Measurements from ENCODE around the gene SLC9A9.
"Not testable (repeated sequence)": the region's sequence is repeated elsewhere in the genome, so short reads cannot be mapped to it uniquely, and the experiment has no call there.

Gene SLC9A9

GRCh38 chr3:143699424-143699823 is 148.8 kb downstream of the SLC9A9 start:
- DNase-seq (ENCODE audit: insufficient read length, low spot score) (no peak), FAIRE-seq (no peak)

- no peak for DNase-seq (ENCODE audit: insufficient read length, low spot score)
- no peak for FAIRE-seq
Measured at GRCh38 chr3:143698682-143699303, 149.5 kb downstream of the SLC9A9 start.

GRCh38 chr3:143697975-143698374 is 150.3 kb downstream of the SLC9A9 start:
- DNase-seq (ENCODE audit: insufficient read length, low spot score): no peak
- no peak for FAIRE-seq

GRCh38 chr3:143695333-143695732 is 152.9 kb downstream of the SLC9A9 start:
- FAIRE-seq; DNase-seq (ENCODE audit: insufficient read length, low spot score): not testable (repeated sequence)

GRCh38 chr3:143693506-143693905 is 154.8 kb downstream of the SLC9A9 start:
- no peak for FAIRE-seq
- no peak for DNase-seq (ENCODE audit: insufficient read length, low spot score)

GRCh38 chr3:143686638-143687197 is 161.6 kb downstream of the SLC9A9 start:
- DNase-seq (ENCODE audit: insufficient read length, low spot score): no peak
- no peak for FAIRE-seq

- FAIRE-seq (no peak), DNase-seq (ENCODE audit: insufficient read length, low spot score) (no peak)
Measured at GRCh38 chr3:143685491-143685890, 162.8 kb downstream of the SLC9A9 start.

GRCh38 chr3:143677430-143677829 is 170.8 kb downstream of the SLC9A9 start:
- DNase-seq (ENCODE audit: insufficient read length, low spot score): no peak
- FAIRE-seq: no peak

GRCh38 chr3:143676747-143677146 is 171.5 kb downstream of the SLC9A9 start:
- FAIRE-seq: no peak
- no peak for DNase-seq (ENCODE audit: insufficient read length, low spot score)

GRCh38 chr3:143676021-143676420 is 172.2 kb downstream of the SLC9A9 start:
- no peak for DNase-seq (ENCODE audit: insufficient read length, low spot score)
- peak; percentile 13 for FAIRE-seq

GRCh38 chr3:143674100-143674968 is 173.9 kb downstream of the SLC9A9 start:
- FAIRE-seq (no peak), DNase-seq (ENCODE audit: insufficient read length, low spot score) (peak; percentile 44)

GRCh38 chr3:143672396-143673165 is 175.7 kb downstream of the SLC9A9 start:
- DNase-seq (ENCODE audit: insufficient read length, low spot score): no peak
- no peak for FAIRE-seq

GRCh38 chr3:143671626-143672025 is 176.6 kb downstream of the SLC9A9 start:
- FAIRE-seq (no peak), DNase-seq (ENCODE audit: insufficient read length, low spot score) (no peak)

GRCh38 chr3:143668924-143669790 is 179.1 kb downstream of the SLC9A9 start:
- FAIRE-seq: no peak
- DNase-seq (ENCODE audit: insufficient read length, low spot score): no peak

GRCh38 chr3:143668385-143668784 is 179.9 kb downstream of the SLC9A9 start:
- FAIRE-seq: no peak
- no peak for DNase-seq (ENCODE audit: insufficient read length, low spot score)

- FAIRE-seq: no peak
- DNase-seq (ENCODE audit: insufficient read length, low spot score): no peak
Measured at GRCh38 chr3:143661677-143662076, 186.6 kb downstream of the SLC9A9 start.

- no peak for DNase-seq (ENCODE audit: insufficient read length, low spot score)
- no peak for FAIRE-seq
Measured at GRCh38 chr3:143658861-143659260, 189.4 kb downstream of the SLC9A9 start.

GRCh38 chr3:143658116-143658515 is 190.2 kb downstream of the SLC9A9 start:
- FAIRE-seq (no peak), DNase-seq (ENCODE audit: insufficient read length, low spot score) (no peak)

- FAIRE-seq: no peak
- DNase-seq (ENCODE audit: insufficient read length, low spot score): no peak
Measured at GRCh38 chr3:143657391-143657790, 190.9 kb downstream of the SLC9A9 start.

- no peak for DNase-seq (ENCODE audit: insufficient read length, low spot score)
- FAIRE-seq: no peak
Measured at GRCh38 chr3:143654906-143655305, 193.4 kb downstream of the SLC9A9 start.

All from HTR-8/SVneo (cell line).